Type B pancreatic cell (in vitro differentiated cells): ENCODE measurements around the gene GJB4. TPM values are rescaled to one million over a fixed set of nuclear protein-coding genes. Genes with fewer than 3 reads are reported as not detected.

Experiments used
- DNase-seq: peaks from one replicate; pipeline ENCODE4 v3.0.0; 2021; ENCODE audit warnings: mixed read lengths; ENCODE audit not compliant: unreplicated experiment; ENCODE audit errors: extremely low spot score
- H3K27ac Mint-ChIP-seq: 2 replicates; pipeline ENCODE4 v1.8.0; 2021; ENCODE audit warnings: mild to moderate bottlenecking, mixed read lengths
- H3K27me3 Mint-ChIP-seq: 2 replicates; pipeline ENCODE4 v1.8.0; 2021; ENCODE audit warnings: mixed read lengths
- H3K36me3 Mint-ChIP-seq: 2 replicates; pipeline ENCODE4 v1.8.0; 2021; ENCODE audit warnings: mixed read lengths
- H3K4me1 Mint-ChIP-seq: one replicate; pipeline ENCODE4 v1.8.0; 2021; ENCODE audit warnings: mixed read lengths; ENCODE audit not compliant: unreplicated experiment
- H3K4me3 Mint-ChIP-seq: 2 replicates; pipeline ENCODE4 v1.8.0; 2021; ENCODE audit warnings: mild to moderate bottlenecking, mixed read lengths
- H3K9me3 Mint-ChIP-seq: 2 replicates; pipeline ENCODE4 v1.8.0; 2021; ENCODE audit warnings: mixed read lengths
- total RNA-seq: library from RNA; stranded (reverse); gene quantifications from 2 replicates; pipeline ENCODE4 v1.2.1, GENCODE V29; 2021; ENCODE audit warnings: low replicate concordance
- TF ChIP-seq, protein P1 (sequence below): fragments of 200-600 bp; sonication (generic); conservative IDR thresholded peaks from 2 replicates; pipeline ENCODE4 v1.5.0; 2021; ENCODE audit warnings: antibody characterized with exemption, mild to moderate bottlenecking

Gene GJB4
- total RNA-seq, 1 donor from 2014 or later = 0.48 TPM

DNA sequence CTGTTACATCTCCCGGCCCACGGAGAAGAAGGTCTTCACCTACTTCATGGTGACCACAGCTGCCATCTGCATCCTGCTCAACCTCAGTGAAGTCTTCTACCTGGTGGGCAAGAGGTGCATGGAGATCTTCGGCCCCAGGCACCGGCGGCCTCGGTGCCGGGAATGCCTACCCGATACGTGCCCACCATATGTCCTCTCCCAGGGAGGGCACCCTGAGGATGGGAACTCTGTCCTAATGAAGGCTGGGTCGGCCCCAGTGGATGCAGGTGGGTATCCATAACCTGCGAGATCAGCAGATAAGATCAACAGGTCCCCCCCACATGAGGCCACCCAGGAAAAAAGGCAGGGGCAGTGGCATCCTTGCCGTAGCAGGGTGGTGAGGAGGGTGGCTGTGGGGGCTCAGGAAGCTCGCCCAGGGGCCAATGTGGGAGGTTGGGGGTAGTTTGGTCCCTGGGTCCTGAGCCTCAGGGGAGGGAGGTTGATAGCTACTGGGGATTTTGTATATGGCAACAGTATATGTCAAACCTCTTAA is 2.3 kb downstream of the GJB4 start:
- Mint-ChIP-seq H3K27ac (no peak overlapping the region), H3K36me3 (no peaks in the 10 kb centered on the region), H3K27me3 (peaks cover 21% of the 10 kb centered on the region), H3K4me3 (no peak overlapping the region), H3K4me1 (no peaks in the 10 kb centered on the region), H3K9me3 (no peaks in the 10 kb centered on the region)
- TF ChIP-seq, protein P1, sequence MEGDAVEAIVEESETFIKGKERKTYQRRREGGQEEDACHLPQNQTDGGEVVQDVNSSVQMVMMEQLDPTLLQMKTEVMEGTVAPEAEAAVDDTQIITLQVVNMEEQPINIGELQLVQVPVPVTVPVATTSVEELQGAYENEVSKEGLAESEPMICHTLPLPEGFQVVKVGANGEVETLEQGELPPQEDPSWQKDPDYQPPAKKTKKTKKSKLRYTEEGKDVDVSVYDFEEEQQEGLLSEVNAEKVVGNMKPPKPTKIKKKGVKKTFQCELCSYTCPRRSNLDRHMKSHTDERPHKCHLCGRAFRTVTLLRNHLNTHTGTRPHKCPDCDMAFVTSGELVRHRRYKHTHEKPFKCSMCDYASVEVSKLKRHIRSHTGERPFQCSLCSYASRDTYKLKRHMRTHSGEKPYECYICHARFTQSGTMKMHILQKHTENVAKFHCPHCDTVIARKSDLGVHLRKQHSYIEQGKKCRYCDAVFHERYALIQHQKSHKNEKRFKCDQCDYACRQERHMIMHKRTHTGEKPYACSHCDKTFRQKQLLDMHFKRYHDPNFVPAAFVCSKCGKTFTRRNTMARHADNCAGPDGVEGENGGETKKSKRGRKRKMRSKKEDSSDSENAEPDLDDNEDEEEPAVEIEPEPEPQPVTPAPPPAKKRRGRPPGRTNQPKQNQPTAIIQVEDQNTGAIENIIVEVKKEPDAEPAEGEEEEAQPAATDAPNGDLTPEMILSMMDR = no peak
- no peak for DNase-seq

DNA sequence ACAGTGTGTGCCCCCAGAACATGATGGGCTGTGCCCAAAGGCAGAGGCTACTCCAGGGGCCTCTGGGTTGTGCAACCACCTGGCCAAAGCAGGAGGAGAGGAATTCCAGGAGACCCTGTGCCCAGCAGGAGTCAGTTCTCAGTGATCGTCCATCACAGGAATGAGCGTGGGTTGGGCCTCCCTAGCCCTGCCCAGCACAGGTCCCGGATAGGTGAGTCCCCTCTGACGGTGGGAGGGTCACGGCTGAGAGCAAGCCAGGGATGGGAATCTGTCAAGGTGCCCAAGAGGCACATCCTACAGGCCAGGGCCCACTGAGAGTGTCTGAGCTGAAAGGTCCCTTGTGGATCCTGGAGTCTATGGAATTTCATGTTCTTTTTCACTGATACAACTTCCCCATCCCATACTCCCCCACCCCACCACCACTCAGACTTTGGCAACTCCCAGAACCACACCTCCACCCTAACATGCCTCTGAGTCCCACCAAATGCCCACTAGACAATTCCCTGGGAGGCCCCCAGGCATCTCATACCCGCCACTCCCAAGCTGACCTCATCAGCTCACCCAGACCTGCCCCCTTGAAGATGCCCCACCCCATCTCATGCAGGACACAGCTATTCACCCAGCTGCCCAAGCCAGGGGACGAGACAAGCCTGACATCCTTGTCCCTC is 3.1 kb downstream of the GJB4 start:
- H3K36me3 Mint-ChIP-seq = no peaks in the 10 kb centered on the region
- no peak for DNase-seq
- H3K4me3 Mint-ChIP-seq = peak overlapping the region; percentile 54
- TF ChIP-seq, protein P1 = no peak
- peaks cover 19% of the 10 kb centered on the region for H3K27me3 Mint-ChIP-seq
- peak overlapping the region; percentile 92 for H3K27ac Mint-ChIP-seq
- no peaks in the 10 kb centered on the region for H3K9me3 Mint-ChIP-seq
- no peaks in the 10 kb centered on the region for H3K4me1 Mint-ChIP-seq

DNA sequence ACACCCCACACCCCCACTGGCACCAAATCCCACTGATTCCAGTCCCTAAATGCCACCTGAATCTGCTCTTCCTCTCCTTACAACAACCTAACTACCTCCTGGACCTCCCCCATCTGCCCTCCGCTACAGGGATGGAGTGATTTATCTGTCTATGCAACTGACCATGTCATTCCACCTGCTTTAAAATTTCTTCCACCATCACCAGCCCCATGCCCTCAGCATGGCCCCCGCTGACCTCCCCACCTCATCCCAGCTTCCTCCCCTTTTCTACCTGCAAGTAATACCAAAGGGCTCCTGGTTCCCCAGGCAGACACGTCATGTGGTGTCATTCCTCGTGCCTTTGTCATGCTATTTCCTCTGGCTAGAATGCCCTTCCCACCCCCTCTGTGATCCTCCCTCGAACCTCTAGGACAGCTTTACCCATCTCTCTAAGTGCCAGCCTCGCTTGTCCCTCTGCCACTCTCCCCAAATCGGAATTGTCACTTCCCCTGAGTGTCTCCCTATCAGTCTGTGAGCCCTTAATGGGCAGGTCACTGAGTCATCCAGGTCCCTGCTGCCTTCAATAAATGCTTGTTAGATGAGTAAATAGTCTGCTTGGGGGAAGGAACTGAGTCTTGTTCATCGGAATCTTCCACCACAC is 3.7 kb downstream of the GJB4 start:
- Mint-ChIP-seq H3K36me3 (no peaks in the 10 kb centered on the region), H3K4me3 (peak overlapping the region; percentile 54), H3K9me3 (no peaks in the 10 kb centered on the region), H3K27me3 (peaks cover 15% of the 10 kb centered on the region), H3K4me1 (no peaks in the 10 kb centered on the region), H3K27ac (peak overlapping the region; percentile 92)
- DNase-seq = no peak
- TF ChIP-seq, protein P1 = no peak

DNA sequence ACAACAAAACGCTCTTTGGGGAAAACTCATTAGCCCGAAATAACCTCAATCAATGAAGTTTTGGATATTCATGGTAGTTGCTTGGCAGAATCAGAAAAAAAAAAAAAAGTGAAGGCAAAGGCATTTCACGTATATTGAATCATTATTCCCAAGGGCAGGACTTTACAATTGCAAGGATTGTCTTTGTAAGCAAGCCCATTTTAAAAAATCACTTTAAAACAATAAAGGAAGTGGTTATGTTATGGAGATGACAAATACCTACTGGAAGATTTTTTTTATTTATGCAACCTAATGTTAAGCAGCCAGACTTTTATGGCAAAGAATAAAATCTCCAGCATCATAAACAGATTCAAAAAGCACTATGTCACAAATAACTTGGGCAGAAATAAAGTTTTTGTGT is 9.3 kb downstream of the GJB4 start:
- H3K27ac Mint-ChIP-seq = no peak overlapping the region
- H3K9me3 Mint-ChIP-seq = no peaks in the 10 kb centered on the region
- peaks cover 2% of the 10 kb centered on the region for H3K27me3 Mint-ChIP-seq
- TF ChIP-seq, protein P1 = no peak
- no peaks in the 10 kb centered on the region for H3K4me1 Mint-ChIP-seq
- no peak for DNase-seq
- no peak overlapping the region for H3K4me3 Mint-ChIP-seq
- no peaks in the 10 kb centered on the region for H3K36me3 Mint-ChIP-seq

DNA sequence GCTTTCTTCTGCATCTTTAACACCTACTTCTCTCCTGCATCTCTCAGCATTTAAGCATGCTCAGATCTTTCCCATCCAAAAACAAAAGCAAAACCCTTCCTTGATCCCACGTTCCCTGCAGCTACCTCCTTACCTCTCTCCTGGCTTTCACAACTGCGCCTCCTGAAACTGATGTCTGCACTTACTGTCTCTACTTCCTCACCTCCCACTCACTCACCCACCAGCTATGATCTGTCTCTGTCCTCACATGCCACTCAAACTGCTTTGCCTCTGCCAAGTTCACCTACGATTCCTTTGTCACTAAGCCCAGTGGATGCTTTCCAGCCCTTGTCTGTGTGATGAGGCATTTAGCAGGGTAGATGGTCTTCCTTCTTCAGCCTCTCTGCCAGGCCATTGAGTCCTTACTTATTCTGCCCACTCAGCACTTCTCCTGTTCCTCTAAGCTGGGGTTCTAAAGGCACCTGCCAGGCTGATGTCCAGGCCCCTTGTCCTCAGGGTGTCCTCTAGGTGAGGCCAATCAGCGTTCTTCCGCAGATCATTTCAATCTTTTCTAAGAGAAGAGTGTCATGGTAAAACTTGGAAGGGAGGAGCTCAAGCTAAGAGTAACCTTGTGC is 11.5 kb downstream of the GJB4 start:
- no peak overlapping the region for H3K27ac Mint-ChIP-seq
- peaks cover 2% of the 10 kb centered on the region for H3K27me3 Mint-ChIP-seq
- no peak for DNase-seq
- no peak overlapping the region for H3K4me3 Mint-ChIP-seq
- no peaks in the 10 kb centered on the region for H3K9me3 Mint-ChIP-seq
- no peaks in the 10 kb centered on the region for H3K4me1 Mint-ChIP-seq
- TF ChIP-seq, protein P1 = no peak
- no peaks in the 10 kb centered on the region for H3K36me3 Mint-ChIP-seq
